Posterior cingulate gyrus (tissue), 11 donors: Measurements from ENCODE around the gene MLH3.
A peak's percentile ranks its signal among the peaks of the same experiment; 100 is the strongest.
"Not testable (repeated sequence)": the region's sequence is repeated elsewhere in the genome, so short reads cannot be mapped to it uniquely, and the experiment has no call there.

Experiments used
- DNase-seq, 10 donors: peaks; one replicate each; pipeline versions ENCODE4 v3.0.0 to v3.0.0-alpha.2; 2020 to 2021; ENCODE audit warnings: mixed read lengths in 3 of 10
- intact Hi-C: fragments of 100-400 bp; cut with DNase I; formaldehyde crosslinking; loops from one replicate; pipeline ENCODE4 v1.15.1; 2023

Gene MLH3

GRCh38 chr14:75040507-75040906 is 10.8 kb downstream of the MLH3 start:
- intact Hi-C loops, result no loop called here
- DNase-seq, result no peak

GRCh38 chr14:75032939-75033338 is 18.3 kb downstream of the MLH3 start:
- no peak for DNase-seq
- intact Hi-C loops, result no loop called here

- no peak for DNase-seq
- intact Hi-C loops, result no loop called here
Measured at GRCh38 chr14:75030147-75030546, 21.1 kb downstream of the MLH3 start.

DNA sequence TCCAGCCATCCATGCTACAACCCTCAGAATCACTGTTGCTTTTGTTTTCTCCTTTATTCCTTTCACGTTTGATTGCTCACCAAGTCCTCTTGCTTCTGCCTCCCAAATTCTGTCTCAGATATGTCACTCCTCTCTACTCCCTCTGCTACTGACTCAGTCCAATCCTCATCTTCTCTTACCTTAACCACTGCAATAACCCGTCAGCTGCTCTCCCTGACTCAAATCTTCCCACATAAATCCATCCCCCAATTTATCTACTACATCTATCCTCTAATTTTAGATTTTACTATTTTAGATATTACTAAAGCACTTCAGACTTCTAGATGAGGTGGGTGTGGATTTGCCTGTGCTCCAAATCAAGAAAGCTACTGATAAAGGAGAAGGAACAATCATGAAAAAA is 25.4 kb downstream of the MLH3 start:
- intact Hi-C loops, result no loop called here
- no peak for DNase-seq

GRCh38 chr14:75025082-75025481 is 26.2 kb downstream of the MLH3 start:
- no peak for DNase-seq
- intact Hi-C loops, result no loop called here

- intact Hi-C loops, result no loop called here
- DNase-seq, result no peak
Measured at GRCh38 chr14:75023108-75023507, 28.2 kb downstream of the MLH3 start.

DNA sequence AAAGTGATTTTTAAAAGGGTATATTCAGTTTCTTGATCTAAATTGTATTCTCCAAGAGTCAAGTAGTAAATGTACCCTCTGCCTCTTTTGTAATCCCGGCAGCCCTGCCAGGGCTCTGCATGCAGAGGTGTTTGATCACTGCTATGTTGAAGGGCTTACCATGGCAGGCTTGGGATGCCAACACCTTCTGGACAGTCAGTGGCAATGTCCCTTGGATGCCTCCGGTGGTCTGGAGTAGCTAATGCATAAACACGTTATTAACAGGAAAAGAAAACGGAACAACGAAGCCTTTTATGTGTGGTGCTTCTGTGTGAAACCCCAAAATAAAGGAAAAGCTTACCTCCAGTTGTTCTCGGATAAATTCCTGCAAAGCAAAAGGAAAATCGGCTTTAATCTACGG is 28.6 kb downstream of the MLH3 start:
- DNase-seq, result no peak
- intact Hi-C loops, result no loop called here

- intact Hi-C loops, result no loop called here
- no peak for DNase-seq
Measured at GRCh38 chr14:75018694-75019093, 32.6 kb downstream of the MLH3 start.

GRCh38 chr14:75016815-75017214 is 34.5 kb downstream of the MLH3 start:
- intact Hi-C loops, result no loop called here
- peak in 4 of 10 donors; percentile 10 to 84 (median 16) for DNase-seq

GRCh38 chr14:75015496-75015895 is 35.8 kb downstream of the MLH3 start:
- intact Hi-C loops, result no loop called here
- no peak for DNase-seq

- DNase-seq, result no peak
- intact Hi-C loops, result no loop called here
Measured at GRCh38 chr14:75013290-75013689, 38.0 kb downstream of the MLH3 start.

GRCh38 chr14:75011356-75011994 is 39.8 kb downstream of the MLH3 start:
- DNase-seq, result no peak
- intact Hi-C loops, result no loop called here

- intact Hi-C loops, result no loop called here
Measured at GRCh38 chr14:75010472-75011093, 40.7 kb downstream of the MLH3 start.

DNA sequence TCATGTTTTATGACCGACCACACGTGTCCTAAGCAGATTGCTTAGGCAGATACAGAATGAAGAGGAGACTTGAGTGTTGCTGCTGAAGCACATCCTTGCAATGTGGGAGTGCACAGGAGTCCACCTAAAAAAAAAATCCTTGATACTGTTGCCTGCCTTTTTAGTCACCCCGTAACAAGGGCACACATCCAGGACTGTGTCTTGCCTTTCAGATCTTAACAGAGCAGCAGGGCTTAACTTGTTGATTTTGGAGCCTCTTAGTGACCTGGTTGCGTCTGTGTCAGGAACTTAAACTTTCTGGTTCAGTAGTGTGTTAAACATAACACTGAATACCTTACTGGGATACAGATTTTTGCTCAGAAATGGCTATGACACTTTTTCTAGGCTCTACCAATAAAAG is 42.1 kb downstream of the MLH3 start:
- intact Hi-C loops, result no loop called here
- no peak for DNase-seq

More at GRCh38 chr14:75010472-75011093, 40.7 kb downstream of the MLH3 start:
- no peak for DNase-seq

DNA sequence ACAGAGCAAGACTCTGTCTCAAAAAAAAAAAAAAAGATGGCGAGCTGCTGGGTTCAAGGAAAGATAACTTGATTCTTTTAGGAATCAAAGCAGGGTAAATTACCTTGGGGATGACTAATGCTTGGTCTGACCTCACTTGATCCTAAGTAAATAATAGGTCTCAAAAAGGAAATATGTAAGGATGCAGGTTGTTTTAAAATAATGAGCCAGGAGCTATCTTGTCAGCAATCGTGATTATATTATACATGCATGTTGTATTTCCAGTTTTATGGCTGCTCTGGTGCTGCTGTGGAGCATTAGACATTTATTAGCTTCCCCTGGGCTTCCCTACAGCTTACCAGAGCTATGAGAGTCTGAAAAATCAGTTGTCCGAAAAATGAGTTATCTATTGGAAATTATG is 45.9 kb downstream of the MLH3 start:
- DNase-seq, result no peak
- intact Hi-C loops, result no loop called here

DNA sequence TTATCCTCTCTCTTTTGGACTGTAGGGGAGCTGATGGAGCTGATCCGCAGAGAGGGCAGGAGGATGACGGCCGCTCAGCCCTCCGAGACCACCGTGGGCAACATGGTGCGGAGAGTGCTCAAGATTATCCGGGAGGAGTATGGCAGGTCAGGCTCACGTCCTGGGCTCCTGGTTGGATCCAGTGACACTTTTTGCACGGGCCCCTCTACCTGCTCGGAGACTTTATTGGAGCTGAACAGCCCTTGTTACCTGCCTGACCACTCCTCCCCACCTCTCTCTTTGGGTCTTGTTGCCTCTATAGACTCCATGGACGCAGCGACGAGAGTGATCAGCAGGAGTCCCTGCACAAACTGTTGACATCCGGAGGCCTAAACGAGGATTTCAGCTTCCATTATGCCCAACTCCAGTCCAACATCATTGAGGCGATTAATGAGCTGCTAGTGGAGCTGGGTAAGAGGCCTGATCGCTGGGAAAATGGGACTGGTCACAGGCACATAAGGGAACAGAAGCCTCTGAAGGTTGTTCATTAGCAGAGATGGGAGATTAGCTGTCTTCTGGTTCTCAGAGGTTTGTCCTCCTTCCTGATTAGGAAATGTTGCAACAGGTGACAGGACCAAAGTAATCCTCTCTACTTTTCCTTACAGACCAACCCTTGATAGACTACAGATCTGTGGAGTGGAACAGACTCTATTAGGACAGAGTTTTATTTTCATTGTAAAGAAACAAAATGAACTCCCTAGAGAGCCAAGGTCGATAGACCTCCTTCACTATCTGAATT is 47.8 kb downstream of the MLH3 start:
- intact Hi-C loops, result loop anchor here (2.0 to 5.0 kb wide), 2 partner anchors 56 to 65 kb away; partner anchors contain the start of gene ZC2HC1C
- DNase-seq, result no peak

GRCh38 chr14:75002392-75003249 is 48.6 kb downstream of the MLH3 start, which contains the start of gene EIF2B2:
Gene EIF2B2 (plus strand): TSS chr14:75002921. CDS start chr14:75002991, 70 bp downstream.
- DNase-seq, result peak; percentile 95 to 100 (median 99)
- intact Hi-C loops, result loop anchor here (2.0 to 5.0 kb wide), 2 partner anchors 55 to 66 kb away; partner anchors contain the start of gene ZC2HC1C

DNA sequence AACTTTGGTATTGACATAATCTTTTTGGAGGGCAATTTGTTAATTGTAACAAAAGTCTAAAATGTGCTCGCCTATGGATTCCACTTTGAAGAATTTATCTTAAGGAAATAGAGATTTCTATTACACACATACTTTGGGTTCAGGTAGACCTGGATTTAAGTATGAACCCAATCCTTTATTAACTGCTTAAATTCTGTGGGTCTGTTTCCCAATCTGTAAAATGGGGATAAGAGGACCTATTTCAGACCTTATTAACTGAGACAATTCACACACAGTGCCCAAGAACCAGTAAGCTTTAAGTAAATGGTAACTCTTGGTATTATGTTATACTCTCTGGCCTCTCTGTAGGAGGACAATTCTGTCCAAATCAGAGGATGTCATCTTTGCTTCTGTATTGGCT is 49.4 kb downstream of the MLH3 start:
- no peak for DNase-seq
- intact Hi-C loops, result loop anchor here (2.0 to 5.0 kb wide), 2 partner anchors 55 to 67 kb away; partner anchors contain the start of gene ZC2HC1C

GRCh38 chr14:75001261-75001660 is 50.0 kb downstream of the MLH3 start:
- no peak for DNase-seq
- intact Hi-C loops, result loop anchor here (5.0 kb wide), 1 partner anchor 54 kb away; no protein-coding TSS in a partner anchor

GRCh38 chr14:74995781-74996180 is 55.5 kb downstream of the MLH3 start:
- DNase-seq, intact Hi-C loops: not testable (repeated sequence)
